NCI-H1417 (cell line): ENCODE results near the gene RPL10A.

ENCODE experiments used
- DNase-seq, 3 experiments: peaks; one replicate each; lab custom pipeline; 2025; lab: John Stamatoyannopoulos, UW

Gene RPL10A

DNA sequence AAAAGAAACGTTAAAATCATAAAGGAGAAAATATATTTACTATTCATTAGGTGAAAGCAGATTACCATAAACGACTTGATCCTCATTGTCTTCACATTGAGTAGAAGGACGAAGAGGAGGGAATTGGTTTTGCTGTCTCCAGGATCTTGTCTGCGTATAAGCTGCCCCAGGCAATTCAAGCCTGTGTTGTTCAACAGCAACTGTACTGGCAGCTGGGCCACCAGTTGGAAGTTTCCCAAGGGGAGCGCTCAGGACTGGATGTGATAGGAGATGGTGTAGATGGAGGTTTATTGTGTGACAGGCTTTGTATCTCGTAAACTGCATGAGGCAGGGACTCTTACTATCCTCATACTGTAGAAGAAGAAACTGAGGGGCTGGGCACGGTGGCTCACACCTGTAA lies 20.0 kb upstream of the RPL10A start:
- DNase-seq, result no peak

DNA sequence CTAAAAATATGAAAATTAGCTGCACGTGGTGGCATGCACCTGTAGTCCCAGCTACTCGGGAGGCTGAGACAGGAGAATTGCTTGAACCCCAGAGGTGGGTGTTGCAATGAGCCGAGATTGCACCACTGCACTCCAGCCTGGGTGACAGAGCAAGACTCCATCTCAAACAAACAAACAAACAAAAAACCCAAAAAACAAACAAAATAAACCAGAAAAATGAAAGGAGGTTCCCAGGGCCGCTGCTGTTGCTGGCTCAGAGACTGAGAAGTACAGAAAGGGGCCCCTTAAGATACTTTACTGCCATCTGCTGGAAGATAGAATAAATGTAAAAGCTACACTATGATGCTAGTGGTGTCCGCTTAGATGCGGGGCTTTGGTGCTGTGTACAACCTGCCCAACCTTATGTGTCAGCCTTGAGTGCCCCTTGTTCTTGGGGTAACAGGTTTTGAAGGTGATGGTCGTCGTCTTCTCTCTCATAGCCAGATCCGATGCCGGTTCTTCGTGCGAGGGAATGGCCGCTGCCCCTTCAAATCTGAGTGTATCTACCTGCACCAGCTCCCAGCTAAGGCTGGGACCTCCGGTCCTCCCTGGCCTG lies 18.8 kb upstream of the RPL10A start:
- peak; percentile 32 to 78 (median 76) for DNase-seq

DNA sequence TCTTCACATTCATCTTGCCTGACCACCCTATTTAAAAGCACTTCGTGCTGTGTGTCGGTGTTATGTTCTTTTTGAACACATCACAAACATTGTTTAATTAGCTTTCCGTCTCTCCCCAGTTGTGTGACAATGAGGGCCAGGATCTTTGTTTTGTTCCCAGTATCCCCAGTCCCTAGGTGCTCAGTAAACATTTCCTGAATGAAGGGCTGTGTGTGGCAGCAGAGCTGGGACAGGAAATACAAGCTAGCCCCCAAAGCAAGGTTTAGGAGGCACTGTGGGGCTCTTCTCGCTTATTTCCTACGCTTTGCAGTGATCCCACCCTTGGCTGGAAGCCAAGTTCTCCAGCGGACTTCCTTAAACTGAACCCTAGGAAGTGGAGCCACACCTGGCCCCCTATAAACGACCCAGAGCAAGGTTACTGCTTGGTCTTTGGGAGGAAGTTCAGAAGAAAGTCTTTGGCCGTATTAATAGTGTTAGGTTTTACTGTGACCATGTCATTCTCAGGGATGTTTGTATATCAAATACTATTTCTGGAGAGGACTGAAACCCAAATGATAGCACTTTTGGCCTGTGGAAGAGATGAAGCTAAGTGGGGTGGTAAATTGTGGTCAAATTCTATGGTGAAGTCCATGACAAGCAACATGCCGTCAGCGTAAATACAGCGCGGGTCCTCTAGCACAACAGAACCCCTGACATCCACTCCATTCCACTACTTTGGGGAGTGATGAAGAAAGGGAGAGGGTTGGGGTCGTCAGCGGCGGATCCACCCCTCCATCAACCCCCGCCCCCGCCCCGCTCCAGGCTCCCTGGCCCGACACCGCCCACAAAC lies 16.6 kb upstream of the RPL10A start:
- peak in 1 of 3 experiments; percentile 18 for DNase-seq

DNA sequence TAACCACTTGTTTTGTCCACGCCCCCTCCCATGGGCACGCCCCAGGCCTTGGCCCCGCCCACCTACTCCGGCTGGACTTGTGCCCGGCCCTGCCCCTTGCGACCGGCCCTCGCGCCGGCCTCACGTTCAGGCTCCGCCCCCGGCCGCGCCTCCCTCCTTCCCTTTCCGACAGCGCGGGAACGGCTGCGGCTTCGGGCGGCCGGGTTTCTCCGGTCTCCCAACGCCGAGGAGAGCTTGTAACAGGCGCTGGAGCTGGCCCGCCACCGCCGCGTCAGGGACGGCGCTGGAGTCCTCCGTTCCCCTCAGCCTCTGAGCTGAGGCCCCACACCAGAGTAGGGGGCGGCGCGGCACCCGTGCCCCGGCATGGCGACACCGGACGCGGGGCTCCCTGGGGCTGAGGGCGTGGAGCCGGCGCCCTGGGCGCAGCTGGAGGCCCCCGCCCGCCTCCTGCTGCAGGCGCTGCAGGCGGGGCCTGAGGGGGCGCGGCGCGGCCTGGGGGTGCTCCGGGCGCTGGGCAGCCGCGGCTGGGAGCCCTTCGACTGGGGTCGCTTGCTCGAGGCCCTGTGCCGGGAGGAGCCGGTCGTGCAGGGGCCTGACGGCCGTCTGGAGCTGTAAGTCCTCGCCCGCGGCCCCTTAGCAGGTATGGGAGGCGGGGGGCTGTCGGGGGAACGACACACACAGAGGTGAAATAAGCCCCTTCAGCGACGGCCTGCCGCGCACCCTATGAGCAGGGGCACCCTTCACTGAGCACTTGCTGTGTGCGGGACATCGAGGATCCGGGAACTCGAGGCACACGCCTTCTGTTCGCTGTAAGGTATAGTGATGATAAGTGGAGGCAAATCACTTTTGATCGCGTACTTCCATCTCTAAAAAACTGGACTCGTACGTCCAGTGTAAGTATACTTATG lies 15.8 kb upstream of the RPL10A start, which contains the start of gene FANCE:
Gene FANCE (plus strand): TSS at position 156 of the 908 bp plus-strand sequence. CDS start 208 bp downstream, at position 364.
- DNase-seq, result peak; percentile 95 to 96 (median 95)

DNA sequence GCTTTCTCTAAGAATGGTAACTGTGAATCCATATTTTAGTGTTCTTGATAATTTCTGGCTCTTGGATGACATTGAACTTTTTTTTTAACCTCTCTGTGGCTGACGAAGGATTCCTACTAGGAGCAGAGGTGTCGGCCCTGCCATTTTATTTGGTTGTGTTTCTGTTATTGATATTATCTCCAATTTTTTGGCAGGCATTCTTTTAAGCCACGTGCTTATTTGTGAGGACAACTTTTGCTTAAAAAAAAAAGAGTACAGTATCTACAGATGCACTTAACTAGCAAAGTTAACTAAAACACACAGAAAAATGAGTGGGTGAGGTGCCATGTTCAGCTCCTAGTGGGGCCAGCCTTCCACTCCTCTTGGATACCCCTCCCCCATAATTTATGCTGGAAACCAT lies 15.0 kb upstream of the RPL10A start:
- no peak for DNase-seq

DNA sequence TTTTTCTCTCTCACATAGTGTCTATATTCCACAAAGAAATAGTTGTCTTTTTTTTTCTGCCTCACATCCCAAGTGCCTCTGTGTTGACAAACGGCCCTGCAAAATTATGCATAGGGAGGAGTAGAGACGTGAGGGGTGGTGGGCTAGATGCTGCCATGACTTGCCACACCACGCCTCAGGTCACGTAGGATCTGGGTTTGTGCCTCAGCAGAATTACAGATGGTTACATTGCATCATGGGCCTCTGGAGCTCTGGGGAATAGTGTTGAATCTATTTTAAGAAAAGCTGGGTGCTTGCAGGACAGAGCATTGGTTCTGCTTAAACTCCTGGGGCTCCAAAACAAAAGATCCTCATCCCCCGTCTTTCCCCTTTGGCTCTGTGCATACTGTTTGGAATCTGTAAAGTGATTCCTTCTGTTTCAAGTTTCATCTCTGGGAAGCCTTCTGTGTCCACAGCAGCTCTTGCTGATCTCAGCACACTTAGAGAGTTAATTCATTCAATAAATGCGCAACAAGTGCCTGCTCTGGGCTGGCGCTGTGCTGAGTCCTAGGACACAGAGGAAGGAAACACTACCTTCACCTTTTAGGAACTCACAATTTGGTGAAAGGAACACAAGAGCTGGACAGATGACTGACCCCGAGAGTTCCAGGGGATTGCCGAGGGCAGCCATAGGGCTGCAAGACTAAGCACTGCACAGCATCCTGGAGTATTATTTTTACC lies 13.7 kb upstream of the RPL10A start:
- peak in 1 of 3 experiments; percentile 40 for DNase-seq

DNA sequence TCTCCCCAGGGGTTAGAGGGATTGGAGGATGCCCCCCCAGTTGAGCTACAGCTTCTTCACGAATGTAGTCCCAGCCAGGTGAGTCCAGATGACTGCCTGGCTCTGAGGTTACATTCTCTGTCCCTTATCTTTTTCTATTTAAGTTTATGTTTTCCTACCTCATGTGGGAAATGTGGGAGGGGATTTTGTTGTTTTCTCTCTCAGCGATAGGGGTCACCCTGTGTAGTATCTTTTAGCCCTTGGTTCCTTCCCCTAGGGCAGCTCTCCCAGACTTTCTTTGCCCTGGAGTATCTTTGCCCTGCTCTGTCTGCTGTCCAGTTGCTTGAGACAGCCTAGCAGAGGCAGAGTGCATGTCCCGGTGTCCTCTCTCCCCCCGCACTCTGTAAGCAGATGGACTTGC lies 10.3 kb upstream of the RPL10A start:
- no peak for DNase-seq

DNA sequence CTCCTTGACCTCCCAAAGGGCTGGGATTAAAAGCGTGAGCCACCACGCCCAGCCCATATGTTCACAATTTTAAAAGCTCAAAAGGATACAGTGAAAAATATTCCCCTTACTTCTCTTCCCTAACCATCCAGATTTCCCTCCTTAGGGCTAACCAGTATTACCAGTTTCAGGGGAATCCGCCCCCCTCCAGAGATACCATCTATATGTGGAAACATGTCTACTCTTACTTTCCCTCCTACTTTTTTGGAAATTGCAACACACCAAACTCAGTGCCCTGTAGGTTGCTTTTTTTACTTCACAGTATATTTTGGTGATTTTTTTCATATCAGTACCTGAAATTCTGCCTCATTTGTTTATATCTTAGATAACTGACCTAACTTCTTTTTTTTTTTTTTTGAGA lies 6.9 kb upstream of the RPL10A start:
- DNase-seq, result no peak

DNA sequence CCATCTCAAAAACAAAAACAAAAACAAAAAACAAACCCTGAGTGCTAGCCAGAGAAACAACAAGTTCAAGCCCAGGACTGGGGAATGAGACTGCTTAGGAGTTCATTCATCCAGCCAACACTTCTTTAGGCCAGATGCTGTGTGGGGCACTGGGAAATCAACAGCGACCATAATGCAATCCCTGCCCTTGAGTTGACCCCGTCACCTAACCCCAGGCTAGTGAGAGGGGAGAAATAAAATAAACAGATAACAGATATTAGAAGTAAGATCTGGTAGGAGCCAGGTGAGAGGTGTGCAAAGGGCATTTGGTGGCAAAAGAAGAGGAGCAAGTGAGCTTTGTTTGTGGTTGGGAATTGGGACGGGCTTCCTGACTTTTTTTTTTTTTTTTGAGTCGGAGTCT lies 4.9 kb upstream of the RPL10A start:
- DNase-seq, result no peak

DNA sequence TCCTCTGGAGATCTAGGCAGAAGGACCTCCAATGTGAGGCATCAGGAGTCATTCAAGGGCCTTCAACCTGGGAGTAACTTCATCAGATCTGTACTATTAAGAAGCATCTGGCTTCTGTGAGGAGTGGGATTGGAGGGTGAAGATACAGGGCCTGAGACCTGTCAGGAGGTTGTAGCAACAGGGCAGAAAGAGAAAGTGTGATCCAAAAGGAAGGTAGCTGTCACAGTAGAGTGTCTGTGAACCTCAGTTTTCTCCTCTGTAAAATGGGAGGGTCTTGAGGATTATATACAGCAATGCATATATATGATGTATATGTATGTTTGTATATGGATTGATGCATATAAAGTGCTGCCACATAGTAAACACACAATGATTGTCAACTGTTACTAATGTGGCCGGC lies 2.6 kb upstream of the RPL10A start:
- DNase-seq, result no peak

DNA sequence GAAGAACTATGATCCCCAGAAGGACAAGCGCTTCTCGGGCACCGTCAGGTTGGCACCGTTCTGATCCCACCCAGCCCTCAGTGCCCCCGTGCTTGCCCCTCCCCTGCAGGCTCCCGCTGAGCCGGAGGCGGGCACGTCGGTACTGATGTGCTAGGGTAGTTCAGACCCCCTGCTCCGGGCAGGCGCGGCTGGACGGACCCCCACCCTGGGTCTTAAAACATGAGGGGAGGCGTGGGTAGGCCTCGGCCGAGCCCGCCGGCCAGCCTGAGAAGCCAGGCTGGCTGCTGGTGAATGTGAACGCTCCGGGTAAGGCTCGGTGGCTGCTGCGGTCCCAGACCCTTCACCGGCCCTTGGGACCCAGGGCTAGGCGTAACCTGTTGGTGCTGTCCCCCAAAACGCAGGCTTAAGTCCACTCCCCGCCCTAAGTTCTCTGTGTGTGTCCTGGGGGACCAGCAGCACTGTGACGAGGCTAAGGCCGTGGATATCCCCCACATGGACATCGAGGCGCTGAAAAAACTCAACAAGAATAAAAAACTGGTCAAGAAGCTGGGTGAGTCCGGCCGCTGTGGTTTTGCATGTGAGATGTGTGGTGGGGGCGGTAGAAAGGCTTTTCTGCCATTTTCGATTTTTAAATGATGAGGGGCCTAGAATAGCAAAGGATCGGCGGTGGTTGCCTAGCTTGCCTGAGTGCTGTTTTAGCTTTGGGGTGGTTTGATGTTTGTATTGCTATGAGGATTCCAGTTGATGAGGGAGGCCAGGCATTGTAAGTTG lies 964 bp downstream of the RPL10A start:
- peak in 2 of 3 experiments; percentile 42 to 70 for DNase-seq

DNA sequence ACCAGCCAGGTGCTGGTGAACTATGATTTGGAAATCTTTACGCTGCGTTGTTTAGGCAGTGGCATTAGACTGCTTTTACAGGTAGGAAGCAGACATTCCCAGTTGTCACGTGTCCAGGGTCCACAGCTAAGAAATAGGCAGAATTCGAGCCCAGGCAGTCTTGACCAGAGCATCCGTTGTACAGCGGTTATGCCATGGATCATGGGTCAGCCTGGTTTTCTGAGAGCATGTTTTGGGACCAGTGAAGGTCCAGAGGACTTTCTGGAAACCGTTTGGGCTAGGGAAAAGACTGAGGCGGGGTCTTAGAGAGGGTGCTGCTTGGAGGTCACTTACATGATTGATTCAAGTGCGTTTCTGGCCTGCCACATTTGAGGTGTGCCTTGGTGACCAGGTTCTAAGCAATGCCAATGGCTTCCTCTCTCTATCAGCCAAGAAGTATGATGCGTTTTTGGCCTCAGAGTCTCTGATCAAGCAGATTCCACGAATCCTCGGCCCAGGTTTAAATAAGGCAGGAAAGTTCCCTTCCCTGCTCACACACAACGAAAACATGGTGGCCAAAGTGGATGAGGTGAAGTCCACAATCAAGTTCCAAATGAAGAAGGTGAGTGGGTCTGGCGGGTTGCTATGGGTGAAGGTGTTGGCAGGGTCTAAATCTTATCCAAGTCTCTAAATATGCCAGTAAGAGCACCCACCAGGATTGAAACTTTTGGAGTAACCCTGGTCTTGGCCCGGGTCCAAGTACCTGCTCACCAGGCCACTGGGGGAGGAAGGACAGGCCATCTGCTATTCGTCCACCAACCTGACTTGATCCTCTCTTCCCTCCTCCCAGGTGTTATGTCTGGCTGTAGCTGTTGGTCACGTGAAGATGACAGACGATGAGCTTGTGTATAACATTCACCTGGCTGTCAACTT lies 1.8 kb downstream of the RPL10A start:
- DNase-seq, result peak in 1 of 3 experiments; percentile 41

DNA sequence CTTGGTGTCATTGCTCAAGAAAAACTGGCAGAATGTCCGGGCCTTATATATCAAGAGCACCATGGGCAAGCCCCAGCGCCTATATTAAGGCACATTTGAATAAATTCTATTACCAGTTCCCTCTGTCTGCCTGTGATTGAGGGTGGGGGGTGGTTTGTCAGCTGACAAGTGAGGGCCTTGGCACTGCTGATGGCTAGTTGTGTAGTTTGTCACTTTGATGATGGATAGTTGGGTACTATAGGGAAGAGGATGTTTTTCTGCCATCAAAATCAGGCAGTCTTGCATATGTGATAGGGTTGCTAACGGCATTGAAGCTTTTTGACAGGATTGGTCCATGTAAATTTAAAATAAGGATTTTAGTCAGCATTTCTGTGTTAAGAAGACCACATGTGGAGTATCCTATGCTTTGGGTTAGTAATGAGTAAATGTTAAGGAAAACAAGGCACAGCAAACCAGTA lies 2.5 kb downstream of the RPL10A start:
- no peak for DNase-seq

DNA sequence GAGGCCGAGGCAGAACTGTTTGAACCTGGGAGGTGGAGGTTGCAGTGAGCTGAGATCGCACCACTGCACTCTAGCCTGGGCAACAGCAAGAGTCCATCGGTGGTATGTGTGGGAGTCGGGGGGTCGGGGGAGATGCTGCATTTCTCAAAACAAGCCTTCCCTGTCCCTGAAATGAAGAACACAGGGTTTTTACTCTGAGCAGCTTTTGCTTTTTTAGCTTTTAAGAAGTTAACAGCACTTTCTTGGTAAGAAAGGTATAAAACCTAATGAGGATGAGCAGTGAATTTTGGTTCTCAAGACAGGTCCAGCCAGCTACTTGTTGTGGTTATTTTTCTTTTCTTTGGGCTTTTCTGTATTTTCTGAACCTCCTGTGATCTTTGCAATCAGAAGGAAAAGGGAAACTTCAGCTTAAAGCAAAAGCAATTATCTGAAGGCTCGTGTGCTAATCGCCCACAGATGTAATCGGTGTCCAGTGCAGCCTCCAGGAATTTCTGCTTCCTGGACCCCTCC lies 3.7 kb downstream of the RPL10A start:
- no peak for DNase-seq

DNA sequence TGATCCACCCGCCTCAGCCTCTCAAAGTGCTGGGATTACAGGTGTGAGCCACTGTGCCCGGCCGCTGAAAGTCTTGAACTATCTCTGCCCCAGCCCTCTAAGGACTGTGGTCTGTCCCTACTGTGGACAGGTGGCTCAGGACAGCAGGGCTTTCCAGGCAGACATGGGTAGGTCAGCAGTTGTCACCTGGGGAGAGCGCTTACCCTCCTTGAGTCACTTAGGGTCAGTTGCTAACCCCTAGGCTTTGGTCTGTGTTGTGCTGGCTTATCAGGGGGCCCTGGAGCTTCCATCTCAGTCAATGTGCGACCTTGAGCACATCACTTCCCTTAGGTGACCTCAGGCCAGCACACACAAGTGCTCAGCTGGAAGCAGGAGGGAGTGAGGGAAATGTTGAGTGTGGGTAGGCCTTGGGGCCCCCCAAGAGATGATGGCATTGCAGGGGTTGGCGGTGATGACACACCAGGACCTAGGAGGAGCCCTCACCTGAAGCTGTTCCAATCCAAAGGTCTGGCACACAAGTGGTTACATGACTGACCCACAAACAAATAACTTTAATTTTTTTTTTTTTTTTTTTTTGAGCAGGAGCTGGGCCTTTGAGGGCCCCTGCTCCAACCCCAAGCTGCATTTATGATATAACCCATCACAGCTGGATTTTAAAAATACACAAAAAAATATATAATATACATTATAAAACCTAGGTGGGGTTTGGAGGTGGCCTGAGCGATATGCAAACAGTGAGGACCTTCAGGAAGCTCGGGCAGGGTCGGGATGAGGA lies 5.1 kb downstream of the RPL10A start:
- no peak for DNase-seq

DNA sequence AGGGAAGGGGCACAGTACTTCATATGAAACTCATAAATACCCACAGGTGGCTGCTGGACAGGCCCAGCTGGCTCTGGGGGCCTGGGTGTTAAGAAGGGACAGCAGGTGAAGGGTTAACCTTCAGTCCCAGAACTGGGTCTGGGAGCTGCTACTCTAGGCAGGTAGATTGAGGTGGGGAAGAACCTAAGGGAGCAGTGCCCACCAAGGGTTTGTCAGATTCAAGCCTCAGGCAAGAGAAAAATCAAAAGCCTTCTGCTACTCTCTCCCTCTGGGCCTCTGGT lies 5.6 kb downstream of the RPL10A start:
- DNase-seq, result no peak

DNA sequence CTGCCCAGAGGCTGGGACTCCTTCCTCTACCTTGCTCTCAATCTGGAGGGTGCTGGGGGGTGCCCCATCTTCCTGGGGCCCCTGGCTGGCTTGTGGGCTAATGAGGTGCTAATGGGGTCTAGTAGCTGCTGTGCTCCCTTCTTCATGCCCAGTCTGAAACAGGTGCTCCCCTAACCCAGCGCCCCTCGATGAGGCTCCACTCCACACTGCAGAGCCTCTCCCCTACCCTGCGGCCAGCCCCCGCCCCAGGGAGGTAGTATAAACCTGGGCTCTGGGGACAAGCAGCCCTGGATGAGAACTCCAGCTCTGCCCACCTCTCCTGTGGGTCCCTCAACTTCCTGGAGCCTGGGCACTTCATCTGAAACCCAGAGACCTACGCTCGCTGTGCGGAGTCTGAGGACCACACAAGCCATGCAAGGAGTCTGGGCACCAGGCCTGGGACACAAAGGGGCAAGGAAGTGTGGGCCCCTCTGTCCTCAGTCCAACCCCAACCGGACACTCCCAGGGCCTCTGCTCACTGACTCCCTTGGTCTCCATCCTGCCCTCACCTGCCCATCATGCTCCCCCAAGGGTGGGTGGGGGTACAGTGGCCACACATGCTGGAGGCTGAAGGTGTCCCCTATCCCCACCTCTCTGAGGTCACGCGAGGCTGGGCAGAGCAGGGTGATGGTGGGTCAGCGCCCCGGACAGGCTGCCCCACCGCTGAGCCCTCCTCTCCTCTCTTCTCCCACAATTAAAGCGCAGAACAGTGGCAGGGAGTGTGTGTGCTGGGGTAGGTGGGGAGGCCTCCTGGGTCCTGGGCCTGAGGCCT lies 6.1 kb downstream of the RPL10A start:
- DNase-seq, result no peak

DNA sequence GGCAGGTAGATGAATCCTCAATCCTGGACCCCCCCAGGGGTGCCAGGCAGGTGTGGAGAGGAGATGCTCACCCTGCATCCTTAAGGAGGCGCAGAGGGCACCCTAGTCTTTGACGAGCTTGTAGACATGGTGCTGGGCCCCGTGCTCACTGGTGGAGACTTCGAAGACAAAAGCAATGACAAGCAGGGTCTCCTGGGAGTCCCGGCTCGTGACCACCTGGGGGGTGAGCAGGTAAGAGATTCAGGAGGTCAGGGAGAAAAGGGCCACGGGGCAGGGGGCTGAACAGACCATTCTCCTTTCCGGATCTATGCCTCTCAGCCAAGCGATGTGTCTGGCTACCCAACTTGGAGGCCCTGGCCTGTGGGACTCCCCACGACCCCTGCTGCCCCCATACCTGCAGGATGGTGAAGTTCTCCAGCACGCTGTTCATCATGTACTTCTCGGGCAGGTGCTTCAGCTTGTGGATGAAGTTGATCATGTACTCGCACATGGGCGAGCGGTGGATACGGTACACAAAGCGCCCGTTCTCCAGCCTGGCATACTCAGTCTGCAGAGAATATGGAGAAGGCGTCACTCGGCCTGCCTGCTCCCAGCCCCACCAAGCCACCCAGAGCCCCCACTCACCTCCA lies 6.9 kb downstream of the RPL10A start:
- no peak for DNase-seq
